Endothelial cell of umbilical vein (primary cell): ENCODE measurements around the gene SPON1.

Experiments used
- CTCF ChIP-seq, 2 donors: IDR thresholded peaks; 1 replicate in 1 of 2; 2 replicates in 1 of 2; pipeline ENCODE4 v1.5.1; 2011; ENCODE audit warnings: low read length in 2 of 2, mild to moderate bottlenecking in 2 of 2, moderate library complexity in 2 of 2, control low read depth in 1 of 2, inconsistent platforms in 1 of 2, low read depth in 1 of 2; ENCODE audit not compliant: insufficient read depth in 1 of 2; ENCODE audit errors: extremely low read depth in 1 of 2
- EZH2 ChIP-seq: IDR thresholded peaks from 2 replicates; pipeline ENCODE4 v1.6.1; 2012; ENCODE audit warnings: borderline replicate concordance, low read depth, mild to moderate bottlenecking, moderate library complexity, low read length, inconsistent platforms; ENCODE audit not compliant: severe bottlenecking
- FOS ChIP-seq: IDR thresholded peaks from 2 replicates; pipeline ENCODE4 v1.6.1; 2011; ENCODE audit warnings: mild to moderate bottlenecking, low read length, moderate library complexity, borderline replicate concordance; ENCODE audit not compliant: insufficient read depth
- MAX ChIP-seq: IDR thresholded peaks from 2 replicates; pipeline ENCODE4 v1.6.1; 2011; ENCODE audit not compliant: insufficient read depth, insufficient read length
- POLR2A ChIP-seq: IDR thresholded peaks from 2 replicates; pipeline ENCODE4 v1.6.1; 2012; ENCODE audit warnings: low read depth, mild to moderate bottlenecking, control low read depth, low read length
- POLR2AphosphoS5 ChIP-seq: IDR thresholded peaks from 2 replicates; pipeline ENCODE4 v1.6.1; 2012; ENCODE audit warnings: low read depth, mild to moderate bottlenecking, control low read depth, low read length, moderate library complexity; ENCODE audit not compliant: insufficient read depth

GRCh38 chr11:14029971-14030920 is 67.7 kb downstream of the SPON1 start:
- TF ChIP-seq CTCF (IDR thresholded peaks at IDR 0.05; ENCODE audit: extremely low read depth in 1 of 2, insufficient read depth in 1 of 2, low read depth in 1 of 2, low read length in 2 of 2) (no peak), EZH2 (no peak), POLR2A (no peak), POLR2AphosphoS5 (no peak), MAX (no peak), FOS (no peak)
